HepG2 (cell line): Measurements from ENCODE around the gene IDNK. TPM values are rescaled to one million over a fixed set of nuclear protein-coding genes. Genes with fewer than 3 reads are reported as not detected.

Experiments
- ATAC-seq: fragments of 200-7000 bp; cut with Tn5 transposase; 3 replicates; pipeline ENCODE4 v1.9.1; 2020; ENCODE audit warnings: mild to moderate bottlenecking, moderate library complexity
- BruUV-seq: library from RNA; stranded (reverse); fragments of 400-500 nt; replicated peaks from 2 replicates; lab custom pipeline; 2021; lab: Mats Ljungman, UMichigan
- CTCF ChIA-PET: fragments of 300-600 bp; formaldehyde crosslinking; extraction: SDS; loops from one replicate; lab custom pipeline; 2021; ENCODE audit warnings: low total read pairs, inconsistent platforms, low intra/inter-chr PET ratio; lab: Yijun Ruan, JAX
- POLR2A ChIA-PET: fragments of 350-600 bp; sonication (Branson Sonifier 250); formaldehyde crosslinking; loops from one replicate; lab custom pipeline; 2020; ENCODE audit warnings: antibody characterized with exemption, inconsistent platforms; lab: Yijun Ruan, JAX
- DNase-seq: peaks from one replicate; pipeline ENCODE4 v3.0.0-alpha.2; 2015; ENCODE audit warnings: low spot score
- FAIRE-seq: peaks from 3 replicates; lab custom pipeline; 2011; peaks lifted over from hg19 to GRCh38; lab: Jason Lieb, UNC
- H2AFZ ChIP-seq: one replicate; pipeline ENCODE4 v1.6.1; 2011; ENCODE audit warnings: low read length, inconsistent platforms
- H3K27ac ChIP-seq: fragments of 300-600 bp; 3 replicates; pipeline ENCODE4 v1.8.0; 2011; ENCODE audit warnings: mixed run types, mild to moderate bottlenecking, mixed read lengths, low read length, inconsistent platforms; ENCODE audit not compliant: insufficient read depth; ENCODE audit errors: extremely low read length
- H3K27me3 ChIP-seq, 2 experiments: fragments of 200-600 bp in 1 of 2; 2 replicates in 1 of 2; 3 replicates in 1 of 2; pipeline versions ENCODE4 v1.6.0 to v1.8.0; 2011; ENCODE audit warnings: low read length in 2 of 2, mild to moderate bottlenecking in 2 of 2, moderate library complexity in 2 of 2, inconsistent platforms in 1 of 2; ENCODE audit not compliant: insufficient read depth in 2 of 2, control insufficient read depth in 1 of 2
- H3K36me3 ChIP-seq, 2 experiments: fragments of 200-600 bp in 1 of 2; replicated peaks in 1 of 2; 2 replicates in 1 of 2; 3 replicates in 1 of 2; pipeline versions ENCODE4 v1.5.1 to v1.8.0; 2011; ENCODE audit warnings: low read length in 2 of 2, inconsistent platforms in 1 of 2; ENCODE audit not compliant: insufficient read depth in 2 of 2, control insufficient read depth in 1 of 2
- H3K4me1 ChIP-seq: 2 replicates; pipeline ENCODE4 v1.5.1; 2012; ENCODE audit warnings: low read length, inconsistent platforms; ENCODE audit not compliant: insufficient read depth
- H3K4me2 ChIP-seq: 2 replicates; pipeline ENCODE4 v1.6.0; 2011; ENCODE audit warnings: low read depth, low read length, inconsistent platforms
- H3K4me3 ChIP-seq, 3 experiments: fragments of 200-600 bp in 1 of 3; sonication (generic), shearing (Covaris generic) in 1 of 3; replicated peaks in 1 of 3; 2 replicates each; pipeline ENCODE4 v1.5.1; 2011 to 2016; ENCODE audit warnings: low read length in 3 of 3, inconsistent platforms in 2 of 3, low read depth in 2 of 3, mild to moderate bottlenecking in 2 of 3, control low read depth in 1 of 3, mixed read lengths in 1 of 3; ENCODE audit not compliant: insufficient read depth in 1 of 3
- H3K79me2 ChIP-seq: one replicate; pipeline ENCODE4 v1.6.1; 2011; ENCODE audit warnings: low read length, inconsistent platforms; ENCODE audit not compliant: insufficient read depth
- H3K9ac ChIP-seq: 2 replicates; pipeline ENCODE4 v1.6.0; 2011; ENCODE audit warnings: mild to moderate bottlenecking, low read depth, low read length, inconsistent platforms; ENCODE audit not compliant: insufficient read depth
- H3K9me3 ChIP-seq: 2 replicates; pipeline ENCODE4 v1.5.1; 2012; ENCODE audit warnings: mild to moderate bottlenecking, low read length
- H4K20me1 ChIP-seq: 2 replicates; pipeline ENCODE4 v1.6.0; 2011; ENCODE audit warnings: inconsistent platforms, mild to moderate bottlenecking, low read length, moderate library complexity; ENCODE audit not compliant: insufficient read depth
- ATAD3A ChIP-seq: sonication (generic); formaldehyde crosslinking; IDR thresholded peaks from 2 replicates; pipeline ENCODE4 v1.4.0; 2020; ENCODE audit warnings: missing genetic modification reagents
- MYNN ChIP-seq: sonication (generic); formaldehyde crosslinking; IDR thresholded peaks from 2 replicates; pipeline ENCODE4 v1.4.0; 2020; ENCODE audit warnings: mild to moderate bottlenecking, low read depth, missing genetic modification reagents
- RORA ChIP-seq: sonication (generic); formaldehyde crosslinking; IDR thresholded peaks from 2 replicates; pipeline ENCODE4 v1.5.0; 2020; ENCODE audit warnings: mild to moderate bottlenecking, missing genetic modification reagents, moderate library complexity
- ZBTB3 ChIP-seq: sonication (generic); formaldehyde crosslinking; IDR thresholded peaks from 2 replicates; pipeline ENCODE4 v1.4.0; 2020; ENCODE audit warnings: low read depth, mild to moderate bottlenecking, moderate library complexity, missing genetic modification reagents, borderline replicate concordance
- ZFP36L2 ChIP-seq: sonication (generic); formaldehyde crosslinking; IDR thresholded peaks from 2 replicates; pipeline ENCODE4 v1.4.0; 2020; ENCODE audit warnings: missing genetic modification reagents
- ZNF296 ChIP-seq: sonication (generic); formaldehyde crosslinking; conservative IDR thresholded peaks from 2 replicates; pipeline ENCODE4 v1.5.0; 2020; ENCODE audit warnings: mild to moderate bottlenecking, missing genetic modification reagents
- ZNF30 ChIP-seq: sonication (generic); formaldehyde crosslinking; IDR thresholded peaks from 2 replicates; pipeline ENCODE4 v1.5.0; 2020; ENCODE audit warnings: mild to moderate bottlenecking, missing genetic modification reagents
- ZNF317 ChIP-seq: sonication (generic); formaldehyde crosslinking; IDR thresholded peaks from 2 replicates; pipeline ENCODE4 v1.5.0; 2020; ENCODE audit warnings: mild to moderate bottlenecking, missing genetic modification reagents
- ZNF546 ChIP-seq: sonication (generic); formaldehyde crosslinking; conservative IDR thresholded peaks from 2 replicates; pipeline ENCODE4 v1.8.1; 2023; ENCODE audit warnings: mild to moderate bottlenecking, missing genetic modification reagents
- ZNF781 ChIP-seq: sonication (generic); formaldehyde crosslinking; IDR thresholded peaks from 2 replicates; pipeline ENCODE4 v1.5.1; 2020; ENCODE audit warnings: borderline replicate concordance, mild to moderate bottlenecking, missing genetic modification reagents; ENCODE audit errors: not compliant biosample characterization
- WGBS: methylation state at CpG from one replicate; pipeline ENCODE4 v1.1.6; 2017; ENCODE audit warnings: low lambda C conversion rate; 5-methylcytosine and 5-hydroxymethylcytosine counted together
- in situ Hi-C: cut with HindIII; loops from 2 replicates; pipeline ENCODE4 v1.10.0; 2017; ENCODE audit warnings: low pct_unique_long_range_greater_than_20kb; ENCODE audit not compliant: extremely low pct_ligation_motif_present
- intact Hi-C: fragments of 100-400 bp; cut with micrococcal nuclease; formaldehyde crosslinking; loops from one replicate; pipeline ENCODE4 v1.10.0; 2022; ENCODE audit not compliant: unreplicated experiment
- polyA plus RNA-seq, 8 experiments: library from polyadenylated mRNA; depleted of rRNA in 3 of 8; stranded (reverse) in 7 of 8; unstranded in 1 of 8; fragments of >200 nt; fragmentation: Illumina TruSeq in 4 of 8; extraction: Trizol in 4 of 8; gene quantifications; 2 replicates each; pipeline versions ENCODE4 v1.2.1 to v1.2.3, GENCODE V29; 2011 to 2016; ENCODE audit warnings: low read depth in 4 of 8, missing spikeins in 1 of 8, mixed read lengths in 1 of 8; ENCODE audit not compliant: insufficient read depth in 1 of 8
- total RNA-seq, 5 experiments: library from RNA; depleted of rRNA; stranded (reverse); fragments of >200 nt; fragmentation: Illumina TruSeq; extraction: Trizol; gene quantifications; 2 replicates each; pipeline ENCODE4 v1.2.3, GENCODE V29; 2016; ENCODE audit warnings: low read depth in 1 of 5
- TF ChIP-seq, protein P1 (sequence below): sonication (generic); formaldehyde crosslinking; IDR thresholded peaks from 2 replicates; pipeline ENCODE4 v1.4.0; 2020; ENCODE audit warnings: missing genetic modification reagents
- TF ChIP-seq, protein P2 (sequence below): sonication (generic); formaldehyde crosslinking; conservative IDR thresholded peaks from 2 replicates; pipeline ENCODE4 v1.8.1; 2023; ENCODE audit warnings: missing genetic modification reagents
- TF ChIP-seq, protein P3 (sequence below): sonication (generic); formaldehyde crosslinking; IDR thresholded peaks from 2 replicates; pipeline ENCODE4 v1.8.1; 2023; ENCODE audit warnings: mild to moderate bottlenecking, missing genetic modification reagents, borderline replicate concordance
- TF ChIP-seq, protein P4 (sequence below): sonication (generic); formaldehyde crosslinking; IDR thresholded peaks from 2 replicates; pipeline ENCODE4 v1.5.1; 2020; ENCODE audit warnings: missing genetic modification reagents, mild to moderate bottlenecking, borderline replicate concordance
- TF ChIP-seq, protein P5 (sequence below): sonication (generic); formaldehyde crosslinking; IDR thresholded peaks from 2 replicates; pipeline ENCODE4 v1.4.0; 2020; ENCODE audit warnings: missing genetic modification reagents

IDNK gene
- total and polyA plus RNA-seq, 2 of the 13 experiments (the other 11 are each of a cell fraction or from before 2014, with no cell fraction given), result 3.1 to 4.8 TPM

DNA sequence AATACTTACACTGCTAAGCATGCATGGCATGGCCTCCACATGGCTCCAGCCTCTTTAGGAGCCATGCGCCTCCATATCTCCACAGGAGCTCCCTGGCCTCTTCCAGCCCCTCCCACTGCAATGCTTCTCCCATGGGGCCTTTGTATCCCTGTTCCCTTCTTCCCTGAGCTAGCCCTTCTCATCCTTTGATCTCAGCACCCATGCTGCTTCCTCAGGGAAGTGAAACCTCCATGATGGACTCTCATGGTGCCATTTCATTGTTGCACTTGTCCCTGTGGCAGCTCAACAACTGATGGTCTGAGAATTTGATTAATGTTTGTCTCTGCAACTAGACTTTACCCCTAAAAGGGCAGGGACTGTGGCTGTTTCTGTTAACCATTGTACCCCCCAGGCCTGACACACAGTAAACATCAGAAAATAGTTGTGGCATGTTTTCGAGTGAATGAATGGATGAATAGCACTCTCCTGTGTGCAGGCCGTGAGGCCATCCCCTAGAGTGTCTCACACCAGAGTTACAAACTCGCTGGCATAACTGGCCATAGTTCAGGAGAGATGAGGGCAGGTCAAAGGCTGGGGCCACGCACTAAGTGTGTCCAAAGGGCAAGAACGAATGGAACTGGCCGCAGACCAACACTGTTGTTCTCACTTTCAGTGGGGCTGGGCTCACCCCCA, 6.6 kb downstream of the IDNK start (continued):
- TF ChIP-seq, protein P1, sequence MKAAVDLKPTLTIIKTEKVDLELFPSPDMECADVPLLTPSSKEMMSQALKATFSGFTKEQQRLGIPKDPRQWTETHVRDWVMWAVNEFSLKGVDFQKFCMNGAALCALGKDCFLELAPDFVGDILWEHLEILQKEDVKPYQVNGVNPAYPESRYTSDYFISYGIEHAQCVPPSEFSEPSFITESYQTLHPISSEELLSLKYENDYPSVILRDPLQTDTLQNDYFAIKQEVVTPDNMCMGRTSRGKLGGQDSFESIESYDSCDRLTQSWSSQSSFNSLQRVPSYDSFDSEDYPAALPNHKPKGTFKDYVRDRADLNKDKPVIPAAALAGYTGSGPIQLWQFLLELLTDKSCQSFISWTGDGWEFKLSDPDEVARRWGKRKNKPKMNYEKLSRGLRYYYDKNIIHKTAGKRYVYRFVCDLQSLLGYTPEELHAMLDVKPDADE (CRISPR knock-in tag), result no peak

DNA sequence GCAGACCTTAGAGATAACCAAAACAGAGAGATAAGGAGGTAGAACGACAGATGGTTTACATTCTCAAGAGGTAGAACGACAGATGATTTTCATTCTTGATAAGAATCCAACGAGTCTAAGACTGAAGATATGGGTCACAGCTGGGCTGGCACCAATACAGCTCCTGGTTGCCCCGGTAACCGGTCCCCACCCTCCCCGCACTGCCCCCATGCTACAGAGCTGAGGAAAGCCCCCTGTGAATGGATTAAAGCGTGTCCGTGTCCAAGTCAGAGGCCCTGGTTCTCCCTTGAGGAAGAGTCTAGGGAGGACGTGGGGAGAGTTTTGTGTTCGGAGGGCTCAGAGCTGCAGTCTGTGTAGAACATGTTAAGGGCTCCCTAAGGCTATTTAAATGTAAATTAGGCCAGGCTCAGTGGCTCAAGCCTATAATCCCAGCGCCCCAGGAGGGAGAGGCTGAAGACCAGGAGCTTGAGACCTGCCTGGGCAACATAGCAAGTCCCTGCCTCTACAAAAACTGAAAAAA, 8.1 kb downstream of the IDNK start:
- no peak for DNase-seq
- Histone ChIP-seq H3K4me3 (no peak overlapping the region), H3K4me1 (peaks cover 44% of the 10 kb centered on the region), H4K20me1 (no peaks in the 10 kb centered on the region), H3K27me3 (no peaks in the 10 kb centered on the region), H3K36me3 (peaks cover 2 to 4% of the 10 kb centered on the region in 2 experiments; a peak in 2 of 5 replicates), H3K9me3 (no peaks in the 10 kb centered on the region), H3K4me2 (no peak overlapping the region), H3K9ac (no peak overlapping the region), H2AFZ (no peak overlapping the region), H3K79me2 (no peaks in the 10 kb centered on the region), H3K27ac (peak overlapping the region; percentile 95)
- ATAC-seq, result no peak
- ChIA-PET POLR2A (interaction anchor here (1.0 to 3.3 kb wide), 3 partner anchors 7 to 10 kb away, joined by 3 to 17 read pairs (median 11); partner anchors contain the start of gene IDNK), CTCF (no interaction called here)
- in situ Hi-C loops (no loop called here), intact Hi-C loops (no loop called here)
- BruUV-seq, result no TSS peak
- FAIRE-seq, result no peak
- WGBS, result 96% methylated on average over 11 of the region's 11 CpGs
- TF ChIP-seq, protein P2, sequence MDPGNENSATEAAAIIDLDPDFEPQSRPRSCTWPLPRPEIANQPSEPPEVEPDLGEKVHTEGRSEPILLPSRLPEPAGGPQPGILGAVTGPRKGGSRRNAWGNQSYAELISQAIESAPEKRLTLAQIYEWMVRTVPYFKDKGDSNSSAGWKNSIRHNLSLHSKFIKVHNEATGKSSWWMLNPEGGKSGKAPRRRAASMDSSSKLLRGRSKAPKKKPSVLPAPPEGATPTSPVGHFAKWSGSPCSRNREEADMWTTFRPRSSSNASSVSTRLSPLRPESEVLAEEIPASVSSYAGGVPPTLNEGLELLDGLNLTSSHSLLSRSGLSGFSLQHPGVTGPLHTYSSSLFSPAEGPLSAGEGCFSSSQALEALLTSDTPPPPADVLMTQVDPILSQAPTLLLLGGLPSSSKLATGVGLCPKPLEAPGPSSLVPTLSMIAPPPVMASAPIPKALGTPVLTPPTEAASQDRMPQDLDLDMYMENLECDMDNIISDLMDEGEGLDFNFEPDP (CRISPR knock-in tag), result no peak
- TF ChIP-seq RORA (CRISPR knock-in tag) (no peak), ZFP36L2 (CRISPR knock-in tag) (no peak), ZNF296 (CRISPR knock-in tag) (no peak), ZNF546 (CRISPR knock-in tag) (no peak), ZNF30 (CRISPR knock-in tag) (no peak), ZNF317 (CRISPR knock-in tag) (no peak), ZNF781 (CRISPR knock-in tag) (no peak), ATAD3A (CRISPR knock-in tag) (no peak), MYNN (no peak), ZBTB3 (CRISPR knock-in tag) (no peak)
- TF ChIP-seq, protein P3, sequence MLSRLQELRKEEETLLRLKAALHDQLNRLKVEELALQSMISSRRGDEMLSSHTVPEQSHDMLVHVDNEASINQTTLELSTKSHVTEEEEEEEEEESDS (CRISPR knock-in tag), result no peak
- TF ChIP-seq, protein P4, sequence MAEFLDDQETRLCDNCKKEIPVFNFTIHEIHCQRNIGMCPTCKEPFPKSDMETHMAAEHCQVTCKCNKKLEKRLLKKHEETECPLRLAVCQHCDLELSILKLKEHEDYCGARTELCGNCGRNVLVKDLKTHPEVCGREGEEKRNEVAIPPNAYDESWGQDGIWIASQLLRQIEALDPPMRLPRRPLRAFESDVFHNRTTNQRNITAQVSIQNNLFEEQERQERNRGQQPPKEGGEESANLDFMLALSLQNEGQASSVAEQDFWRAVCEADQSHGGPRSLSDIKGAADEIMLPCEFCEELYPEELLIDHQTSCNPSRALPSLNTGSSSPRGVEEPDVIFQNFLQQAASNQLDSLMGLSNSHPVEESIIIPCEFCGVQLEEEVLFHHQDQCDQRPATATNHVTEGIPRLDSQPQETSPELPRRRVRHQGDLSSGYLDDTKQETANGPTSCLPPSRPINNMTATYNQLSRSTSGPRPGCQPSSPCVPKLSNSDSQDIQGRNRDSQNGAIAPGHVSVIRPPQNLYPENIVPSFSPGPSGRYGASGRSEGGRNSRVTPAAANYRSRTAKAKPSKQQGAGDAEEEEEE, result no peak
- TF ChIP-seq, protein P5, sequence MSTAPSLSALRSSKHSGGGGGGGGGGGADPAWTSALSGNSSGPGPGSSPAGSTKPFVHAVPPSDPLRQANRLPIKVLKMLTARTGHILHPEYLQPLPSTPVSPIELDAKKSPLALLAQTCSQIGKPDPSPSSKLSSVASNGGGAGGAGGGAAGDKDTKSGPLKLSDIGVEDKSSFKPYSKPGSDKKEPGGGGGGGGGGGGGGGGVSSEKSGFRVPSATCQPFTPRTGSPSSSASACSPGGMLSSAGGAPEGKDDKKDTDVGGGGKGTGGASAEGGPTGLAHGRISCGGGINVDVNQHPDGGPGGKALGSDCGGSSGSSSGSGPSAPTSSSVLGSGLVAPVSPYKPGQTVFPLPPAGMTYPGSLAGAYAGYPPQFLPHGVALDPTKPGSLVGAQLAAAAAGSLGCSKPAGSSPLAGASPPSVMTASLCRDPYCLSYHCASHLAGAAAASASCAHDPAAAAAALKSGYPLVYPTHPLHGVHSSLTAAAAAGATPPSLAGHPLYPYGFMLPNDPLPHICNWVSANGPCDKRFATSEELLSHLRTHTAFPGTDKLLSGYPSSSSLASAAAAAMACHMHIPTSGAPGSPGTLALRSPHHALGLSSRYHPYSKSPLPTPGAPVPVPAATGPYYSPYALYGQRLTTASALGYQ, result no peak
